ENCODE measurements around the gene SIAH2. TPM values are rescaled to one million over a fixed set of nuclear protein-coding genes. Genes with fewer than 3 reads are reported as not detected.

The SIAH2 gene
- total RNA-seq, 1 donor = 22.5 TPM

- DNase-seq (ENCODE audit: low read depth) = no peak
- TF ChIP-seq, protein P1, sequence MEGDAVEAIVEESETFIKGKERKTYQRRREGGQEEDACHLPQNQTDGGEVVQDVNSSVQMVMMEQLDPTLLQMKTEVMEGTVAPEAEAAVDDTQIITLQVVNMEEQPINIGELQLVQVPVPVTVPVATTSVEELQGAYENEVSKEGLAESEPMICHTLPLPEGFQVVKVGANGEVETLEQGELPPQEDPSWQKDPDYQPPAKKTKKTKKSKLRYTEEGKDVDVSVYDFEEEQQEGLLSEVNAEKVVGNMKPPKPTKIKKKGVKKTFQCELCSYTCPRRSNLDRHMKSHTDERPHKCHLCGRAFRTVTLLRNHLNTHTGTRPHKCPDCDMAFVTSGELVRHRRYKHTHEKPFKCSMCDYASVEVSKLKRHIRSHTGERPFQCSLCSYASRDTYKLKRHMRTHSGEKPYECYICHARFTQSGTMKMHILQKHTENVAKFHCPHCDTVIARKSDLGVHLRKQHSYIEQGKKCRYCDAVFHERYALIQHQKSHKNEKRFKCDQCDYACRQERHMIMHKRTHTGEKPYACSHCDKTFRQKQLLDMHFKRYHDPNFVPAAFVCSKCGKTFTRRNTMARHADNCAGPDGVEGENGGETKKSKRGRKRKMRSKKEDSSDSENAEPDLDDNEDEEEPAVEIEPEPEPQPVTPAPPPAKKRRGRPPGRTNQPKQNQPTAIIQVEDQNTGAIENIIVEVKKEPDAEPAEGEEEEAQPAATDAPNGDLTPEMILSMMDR (IDR thresholded peaks at IDR 0.05; ENCODE audit: insufficient read depth, low read length) = no peak
These were observed 42.5 kb downstream of the SIAH2 start for GRCh38 chr3:150720444-150720843.

GRCh38 chr3:150710097-150710496, 52.9 kb downstream of the SIAH2 start:
- no peak for DNase-seq (ENCODE audit: low read depth)
- no peak overlapping the region for H3K4me3 ChIP-seq (ENCODE audit: low read depth, low read length)
- TF ChIP-seq, protein P1 (IDR thresholded peaks at IDR 0.05; ENCODE audit: insufficient read depth, low read length) = no peak

More at GRCh38 chr3:150720444-150720843, 42.5 kb downstream of the SIAH2 start:
- H3K4me3 ChIP-seq (ENCODE audit: low read depth, low read length) = no peak overlapping the region

- DNase-seq (ENCODE audit: low read depth) = peak; percentile 85
- H3K4me3 ChIP-seq (ENCODE audit: low read depth, low read length) = peak within 1 kb of the TSS; percentile 81
- TF ChIP-seq, protein P1 (IDR thresholded peaks at IDR 0.05; ENCODE audit: insufficient read depth, low read length) = peak; percentile 30
These were observed 59.1 kb downstream of the SIAH2 start, which contains the start of gene ERICH6 for GRCh38 chr3:150703756-150704344. TSS of gene ERICH6 (minus strand) at chr3:150703920. CDS start at chr3:150703898, 22 bp downstream.

GRCh38 chr3:150703299-150703755, 59.6 kb downstream of the SIAH2 start:
- TF ChIP-seq, protein P1 (IDR thresholded peaks at IDR 0.05; ENCODE audit: insufficient read depth, low read length) = no peak
- DNase-seq (ENCODE audit: low read depth) = peak; percentile 17

DNA sequence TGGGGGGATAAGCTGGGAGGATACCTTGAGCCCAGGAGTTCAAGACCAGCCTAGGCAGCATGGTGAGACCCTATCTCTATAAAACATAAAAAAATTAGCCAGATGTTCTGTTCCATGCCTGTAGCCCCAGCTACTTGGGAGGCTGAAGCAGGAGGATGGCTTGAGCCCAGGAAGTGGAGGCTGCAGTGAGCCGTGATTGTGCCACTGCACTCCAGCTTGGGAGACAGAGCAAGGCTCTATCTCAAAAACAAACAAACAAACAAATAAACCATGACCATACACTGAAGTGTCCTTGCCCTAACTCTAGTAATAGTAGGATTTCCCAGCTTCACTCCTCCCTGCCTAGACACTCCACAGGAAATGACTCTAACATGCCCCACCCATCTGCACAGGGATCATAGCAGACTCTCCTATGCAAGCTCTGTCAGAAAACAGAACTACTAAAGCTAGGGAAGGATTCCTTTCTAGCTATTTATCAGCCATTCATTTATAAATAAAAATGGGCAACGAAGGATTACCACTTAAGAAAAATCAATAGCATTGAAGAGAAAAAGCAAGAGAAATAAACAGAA, 63.8 kb downstream of the SIAH2 start:
- DNase-seq (ENCODE audit: low read depth) = peak; percentile 59
- TF ChIP-seq, protein P1 (IDR thresholded peaks at IDR 0.05; ENCODE audit: insufficient read depth, low read length) = no peak
- no peak overlapping the region for H3K4me3 ChIP-seq (ENCODE audit: low read depth, low read length)

More at GRCh38 chr3:150703299-150703755, 59.6 kb downstream of the SIAH2 start:
- H3K4me3 ChIP-seq (ENCODE audit: low read depth, low read length) = peak overlapping the region; percentile 81

- H3K4me3 ChIP-seq (ENCODE audit: low read depth, low read length) = no peak overlapping the region
- TF ChIP-seq, protein P1 (IDR thresholded peaks at IDR 0.05; ENCODE audit: insufficient read depth, low read length) = no peak
- DNase-seq (ENCODE audit: low read depth) = peak; percentile 9
These were observed 65.3 kb downstream of the SIAH2 start for GRCh38 chr3:150697646-150698045.

Data from fibroblast of the aortic adventitia (primary cell).